IMR-90 (cell line): ENCODE results near the gene CALCOCO1. TPM values are rescaled to one million over a fixed set of nuclear protein-coding genes. Genes with fewer than 3 reads are reported as not detected.

Source experiments
- ATAC-seq: fragments of 200-7000 bp; cut with Tn5 transposase; 2 replicates; pipeline ENCODE4 v1.9.1; 2020; ENCODE audit warnings: low read depth, mild to moderate bottlenecking, moderate library complexity
- BruUV-seq: library from RNA; stranded (reverse); fragments of 400-500 nt; replicated peaks from 2 replicates; lab custom pipeline; 2021; lab: Mats Ljungman, UMichigan
- CTCF ChIA-PET: fragments of 300-600 bp; formaldehyde crosslinking; extraction: SDS; loops from one replicate; lab custom pipeline; 2021; ENCODE audit warnings: antibody characterized with exemption; lab: Yijun Ruan, JAX
- POLR2A ChIA-PET: fragments of 300-600 bp; sonication (Branson Sonifier 250); formaldehyde crosslinking; loops from one replicate; lab custom pipeline; 2022; ENCODE audit warnings: antibody characterized with exemption; ENCODE audit not compliant: unreplicated experiment; lab: Charles Lee
- DNase-seq: peaks from one replicate; pipeline ENCODE4 v3.0.0; 2013
- H2AFZ ChIP-seq: replicated peaks from 2 replicates; pipeline ENCODE3; 2013; ENCODE audit warnings: low read length, mild to moderate bottlenecking; ENCODE audit not compliant: poor library complexity
- H2AK5ac ChIP-seq: 2 replicates; pipeline ENCODE4 v1.6.1; 2013; ENCODE audit warnings: low read depth, low read length, inconsistent platforms
- H2AK9ac ChIP-seq: replicated peaks from 2 replicates; pipeline ENCODE3; 2013; ENCODE audit warnings: mild to moderate bottlenecking, low read depth, low read length, moderate library complexity; ENCODE audit not compliant: poor library complexity
- H2BK120ac ChIP-seq: 2 replicates; pipeline ENCODE4 v1.6.1; 2013; ENCODE audit warnings: low read depth, low read length, inconsistent platforms
- H2BK15ac ChIP-seq: 3 replicates; pipeline ENCODE4 v1.6.1; 2013; ENCODE audit warnings: low read depth, low read length, inconsistent platforms
- H2BK20ac ChIP-seq: 2 replicates; pipeline ENCODE4 v1.6.1; 2013; ENCODE audit warnings: low read depth, mild to moderate bottlenecking, inconsistent platforms, low read length, moderate library complexity
- H2BK5ac ChIP-seq: 2 replicates; pipeline ENCODE4 v1.6.1; 2013; ENCODE audit warnings: mild to moderate bottlenecking, low read depth, low read length, inconsistent platforms; ENCODE audit not compliant: poor library complexity, severe bottlenecking
- H3K14ac ChIP-seq: replicated peaks from 2 replicates; pipeline ENCODE4 v1.6.1; 2013; ENCODE audit warnings: low read depth, low read length, inconsistent platforms
- H3K18ac ChIP-seq: 2 replicates; pipeline ENCODE4 v1.6.1; 2013; ENCODE audit warnings: low read depth, low read length, control low read depth
- H3K23ac ChIP-seq: 2 replicates; pipeline ENCODE4 v1.6.1; 2013; ENCODE audit warnings: low read depth, low read length, inconsistent platforms
- H3K27ac ChIP-seq: 2 replicates; pipeline ENCODE4 v1.5.1; 2013; ENCODE audit warnings: mild to moderate bottlenecking, control low read depth, low read length; ENCODE audit not compliant: insufficient read depth
- H3K27me3 ChIP-seq: 2 replicates; pipeline ENCODE4 v1.6.1; 2013; ENCODE audit warnings: low read length; ENCODE audit not compliant: control insufficient read depth, insufficient read depth
- H3K36me3 ChIP-seq: 2 replicates; pipeline ENCODE4 v1.6.1; 2013; ENCODE audit warnings: low read length, mixed read lengths; ENCODE audit not compliant: control insufficient read depth, insufficient read depth
- H3K4ac ChIP-seq: 2 replicates; pipeline ENCODE4 v1.6.1; 2013; ENCODE audit warnings: low read depth, low read length, inconsistent platforms
- H3K4me1 ChIP-seq: 2 replicates; pipeline ENCODE4 v1.6.1; 2013; ENCODE audit warnings: low read length, mixed read lengths; ENCODE audit not compliant: control insufficient read depth, insufficient read depth
- H3K4me2 ChIP-seq: 2 replicates; pipeline ENCODE4 v1.6.1; 2013; ENCODE audit warnings: low read depth, mild to moderate bottlenecking, control low read depth, low read length, moderate library complexity
- H3K4me3 ChIP-seq: 2 replicates; pipeline ENCODE4 v1.5.1; 2013; ENCODE audit warnings: low read depth, mild to moderate bottlenecking, control low read depth, low read length, moderate library complexity; ENCODE audit not compliant: insufficient read depth
- H3K56ac ChIP-seq: 2 replicates; pipeline ENCODE4 v1.6.1; 2013; ENCODE audit warnings: low read length, inconsistent platforms; ENCODE audit not compliant: insufficient read depth; ENCODE audit errors: extremely low read depth
- H3K79me1 ChIP-seq, 2 experiments: 2 replicates each; pipeline ENCODE4 v1.6.1; 2013; ENCODE audit warnings: low read length in 2 of 2, inconsistent platforms in 1 of 2, low read depth in 1 of 2
- H3K9ac ChIP-seq: 2 replicates; pipeline ENCODE4 v1.6.1; 2013; ENCODE audit warnings: low read depth, low read length, control low read depth
- H3K9me1 ChIP-seq: 2 replicates; pipeline ENCODE4 v1.6.1; 2013; ENCODE audit warnings: low read length, inconsistent platforms; ENCODE audit not compliant: insufficient read depth
- H3K9me3 ChIP-seq: 2 replicates; pipeline ENCODE4 v1.6.1; 2013; ENCODE audit warnings: low read length; ENCODE audit not compliant: control insufficient read depth, insufficient read depth
- H4K20me1 ChIP-seq: 2 replicates; pipeline ENCODE4 v1.6.1; 2013; ENCODE audit warnings: low read length, inconsistent platforms; ENCODE audit not compliant: insufficient read depth
- H4K5ac ChIP-seq: 2 replicates; pipeline ENCODE4 v1.6.1; 2013; ENCODE audit warnings: mild to moderate bottlenecking, low read depth, low read length, control low read depth
- H4K8ac ChIP-seq, 2 experiments: 2 replicates each; pipeline ENCODE4 v1.6.1; 2013; ENCODE audit warnings: low read depth in 2 of 2, low read length in 2 of 2, control low read depth in 1 of 2, inconsistent platforms in 1 of 2
- H4K91ac ChIP-seq: 2 replicates; pipeline ENCODE4 v1.6.1; 2013; ENCODE audit warnings: low read depth, low read length, inconsistent platforms; ENCODE audit not compliant: insufficient read depth
- BHLHE40 ChIP-seq: fragments of 150-350 bp; IDR thresholded peaks from 2 replicates; pipeline ENCODE4 v1.6.1; 2016; ENCODE audit warnings: mild to moderate bottlenecking, low read depth, low read length
- CEBPB ChIP-seq: IDR thresholded peaks from 2 replicates; pipeline ENCODE4 v1.6.1; 2012; ENCODE audit warnings: low read depth, low read length, improper control_type of control experiment
- CHD1 ChIP-seq: IDR thresholded peaks from 2 replicates; pipeline ENCODE4 v1.6.1; 2012; ENCODE audit warnings: low read depth, low read length, improper control_type of control experiment
- CTCF ChIP-seq: conservative IDR thresholded peaks from 2 replicates; pipeline ENCODE4 v1.5.1; 2012; ENCODE audit warnings: mild to moderate bottlenecking, low read depth, low read length, improper control_type of control experiment
- ELK1 ChIP-seq: fragments of 150-350 bp; IDR thresholded peaks from 2 replicates; pipeline ENCODE4 v1.6.1; 2016; ENCODE audit warnings: low read depth, mild to moderate bottlenecking, low read length, moderate library complexity, borderline replicate concordance
- FOS ChIP-seq: fragments of 150-350 bp; IDR thresholded peaks from 2 replicates; pipeline ENCODE4 v1.6.1; 2016; ENCODE audit warnings: low read depth, low read length
- MAFK ChIP-seq: IDR thresholded peaks from 2 replicates; pipeline ENCODE4 v1.6.1; 2012; ENCODE audit warnings: low read depth, low read length, improper control_type of control experiment
- MAZ ChIP-seq: IDR thresholded peaks from 2 replicates; pipeline ENCODE4 v1.6.1; 2012; ENCODE audit warnings: low read depth, mild to moderate bottlenecking, low read length, improper control_type of control experiment, moderate library complexity, borderline replicate concordance
- NFE2L2 ChIP-seq: fragments of 150-350 bp; IDR thresholded peaks from 2 replicates; pipeline ENCODE4 v1.6.1; 2016; ENCODE audit warnings: low read depth, mild to moderate bottlenecking, low read length
- POLR2A ChIP-seq: IDR thresholded peaks from 2 replicates; pipeline ENCODE4 v1.6.1; 2012; ENCODE audit warnings: mild to moderate bottlenecking, low read depth, low read length
- RAD21 ChIP-seq: IDR thresholded peaks from 2 replicates; pipeline ENCODE4 v1.6.1; 2012; ENCODE audit warnings: low read length, improper control_type of control experiment
- RCOR1 ChIP-seq: IDR thresholded peaks from 2 replicates; pipeline ENCODE4 v1.6.1; 2012; ENCODE audit warnings: mild to moderate bottlenecking, low read length, improper control_type of control experiment; ENCODE audit not compliant: insufficient replicate concordance
- RFX5 ChIP-seq: IDR thresholded peaks from 2 replicates; pipeline ENCODE4 v1.8.0; 2012; ENCODE audit warnings: low read depth, mild to moderate bottlenecking, low read length, moderate library complexity
- SMC3 ChIP-seq: fragments of 150-350 bp; IDR thresholded peaks from 2 replicates; pipeline ENCODE4 v1.6.1; 2016; ENCODE audit warnings: low read depth, mild to moderate bottlenecking, antibody characterized with exemption, low read length, moderate library complexity
- USF2 ChIP-seq: fragments of 150-350 bp; IDR thresholded peaks from 2 replicates; pipeline ENCODE4 v1.6.1; 2017; ENCODE audit warnings: mild to moderate bottlenecking, antibody characterized with exemption, low read length, low read depth
- WGBS, 2 experiments: methylation state at CpG; one replicate each; pipeline versions ENCODE4 v1.1.5 to v1.1.7; 2013; ENCODE audit warnings: missing lambda C conversion rate in 2 of 2; ENCODE audit not compliant: insufficient read length in 1 of 2; ENCODE audit errors: extremely low coverage in 2 of 2; 5-methylcytosine and 5-hydroxymethylcytosine counted together
- dilution Hi-C: fragments of 300-500 bp; cut with HindIII; formaldehyde crosslinking; loops from one replicate; pipeline ENCODE4 v1.14.3; 2018; ENCODE audit warnings: low sequenced_read_pairs; ENCODE audit not compliant: unreplicated experiment
- in situ Hi-C: fragments of 300-500 bp; cut with MboI; formaldehyde crosslinking; loops from 3 replicates; pipeline ENCODE4 v1.14.3; 2019; ENCODE audit warnings: low sequenced_read_pairs, inconsistent platforms, mixed read lengths
- intact Hi-C: fragments of 100-400 bp; cut with micrococcal nuclease; formaldehyde crosslinking; loops from 2 replicates; pipeline ENCODE4 v1.10.0; 2022
- polyA plus RNA-seq, 3 experiments: library from polyadenylated mRNA; depleted of rRNA; stranded (reverse); fragments of >200 nt; gene quantifications; 2 replicates each; pipeline ENCODE4 v1.2.3, GENCODE V29; 2012; ENCODE audit warnings: low replicate concordance in 1 of 3
- total RNA-seq: library from RNA; depleted of rRNA; stranded (reverse); fragments of >200 nt; gene quantifications from 2 replicates; pipeline ENCODE4 v1.2.3, GENCODE V29; 2012

CALCOCO1 gene
- total and polyA plus RNA-seq, 2 of the 4 experiments (the other 2 are of a cell fraction), result 156 to 169 TPM

- no peak for DNase-seq
- no peak overlapping the region for H2BK20ac ChIP-seq
- no peaks in the 10 kb centered on the region for H3K9me3 ChIP-seq
- in situ Hi-C loops (loop anchor here (10.0 kb wide), 1 partner anchor 485 kb away; no protein-coding TSS in a partner anchor), dilution Hi-C loops (no loop called here), intact Hi-C loops (loop anchor here (10.0 kb wide), 2 partner anchors 295 to 495 kb away; partner anchors contain the start of genes HOXC8 and HOXC9)
- ChIA-PET CTCF (interaction anchor here (0.5 kb wide), 1 partner anchor 55 kb away, joined by 6 read pairs; no protein-coding TSS in a partner anchor), POLR2A (no interaction called here)
- H3K9me1 ChIP-seq, result no peaks in the 10 kb centered on the region
- no peak overlapping the region for H2BK15ac ChIP-seq
- H2AK9ac ChIP-seq, result no peak overlapping the region
- H2BK120ac ChIP-seq, result no peak overlapping the region
- H3K9ac ChIP-seq, result no peak overlapping the region
- H3K4me3 ChIP-seq, result no peak overlapping the region
- no peak overlapping the region for H2BK5ac ChIP-seq
- WGBS, 2 experiments, result no CpG with 5 or more reads among the region's 4 CpGs
- peaks cover 33% of the 10 kb centered on the region for H3K36me3 ChIP-seq
- no peak overlapping the region for H2AFZ ChIP-seq
- no peak overlapping the region for H3K18ac ChIP-seq
- H2AK5ac ChIP-seq, result no peak overlapping the region
- no peak overlapping the region for H3K56ac ChIP-seq
- H3K27ac ChIP-seq, result no peak overlapping the region
- no TSS peak for BruUV-seq
- ATAC-seq, result no peak
- TF ChIP-seq CHD1 (no peak), NFE2L2 (no peak), RAD21 (no peak), FOS (no peak), SMC3 (no peak), ELK1 (no peak), BHLHE40 (no peak), MAFK (no peak), CEBPB (no peak), CTCF (no peak), RFX5 (no peak), USF2 (no peak), RCOR1 (no peak), MAZ (no peak), POLR2A (no peak)
- H3K4me2 ChIP-seq, result no peak overlapping the region
- no peak overlapping the region for H3K23ac ChIP-seq
- no peak overlapping the region for H4K8ac ChIP-seq
- no peaks in the 10 kb centered on the region for H3K4me1 ChIP-seq
- H3K4ac ChIP-seq, result no peak overlapping the region
- no peak overlapping the region for H4K5ac ChIP-seq
- H3K14ac ChIP-seq, result no peak overlapping the region
- H4K20me1 ChIP-seq, result no peaks in the 10 kb centered on the region
- no peaks in the 10 kb centered on the region for H3K79me1 ChIP-seq
- no peak overlapping the region for H4K91ac ChIP-seq
- H3K27me3 ChIP-seq, result peaks cover 16% of the 10 kb centered on the region
Measured at GRCh38 chr12:53709671-53710070, 17.6 kb downstream of the CALCOCO1 start.
